HepG2 (cell line): ENCODE measurements around the gene ZNF264. TPM values are rescaled to one million over a fixed set of nuclear protein-coding genes. Genes with fewer than 3 reads are reported as not detected.
A peak's percentile ranks its signal among the peaks of the same experiment; 100 is the strongest.

Experiments
- ARNTL ChIP-seq: sonication (generic); formaldehyde crosslinking; IDR thresholded peaks from 2 replicates; pipeline ENCODE4 v1.4.0; 2020; ENCODE audit warnings: mild to moderate bottlenecking, missing genetic modification reagents
- ASH2L ChIP-seq: fragments of 300-600, 200-600 bp; sonication (generic); IDR thresholded peaks from 2 replicates; pipeline ENCODE4 v1.7.0; 2017; ENCODE audit warnings: low read depth, mild to moderate bottlenecking, moderate library complexity, mixed read lengths, low read length; ENCODE audit not compliant: insufficient read length
- CERS6 ChIP-seq: sonication (generic); formaldehyde crosslinking; IDR thresholded peaks from 2 replicates; pipeline ENCODE4 v1.5.0; 2020; ENCODE audit warnings: missing genetic modification reagents
- E2F2 ChIP-seq: sonication (generic); formaldehyde crosslinking; IDR thresholded peaks from 2 replicates; pipeline ENCODE4 v1.4.0; 2020; ENCODE audit warnings: missing genetic modification reagents, borderline replicate concordance
- EP300 ChIP-seq, 3 experiments: sonication (generic) in 1 of 3; formaldehyde crosslinking in 1 of 3; IDR thresholded peaks; 2 replicates each; pipeline versions ENCODE4 v1.5.1 to v1.6.1; 2011 to 2020; ENCODE audit warnings: low read depth in 2 of 3, low read length in 2 of 3, borderline replicate concordance in 1 of 3, improper control_type of control experiment in 1 of 3, mild to moderate bottlenecking in 1 of 3, missing genetic modification reagents in 1 of 3, moderate library complexity in 1 of 3
- FOSL2 ChIP-seq: sonication (generic); formaldehyde crosslinking; IDR thresholded peaks from 2 replicates; pipeline ENCODE4 v1.4.0; 2020; ENCODE audit warnings: missing genetic modification reagents
- FOXA1 ChIP-seq, 2 experiments: fragments of 450-650 bp in 1 of 2; sonication (generic) in 1 of 2; formaldehyde crosslinking in 1 of 2; IDR thresholded peaks; 2 replicates each; pipeline versions ENCODE4 v1.4.0 to v1.6.1; 2016 to 2020; ENCODE audit warnings: missing genetic modification reagents in 1 of 2
- GFI1 ChIP-seq: sonication (generic); formaldehyde crosslinking; IDR thresholded peaks from 2 replicates; pipeline ENCODE4 v1.5.0; 2020; ENCODE audit warnings: missing genetic modification reagents, mild to moderate bottlenecking, borderline replicate concordance
- HDAC1 ChIP-seq: sonication (generic); formaldehyde crosslinking; IDR thresholded peaks from 2 replicates; pipeline ENCODE4 v1.5.1; 2020; ENCODE audit warnings: mild to moderate bottlenecking, missing genetic modification reagents
- HDAC6 ChIP-seq: fragments of 200-600 bp; sonication (generic); IDR thresholded peaks from 2 replicates; pipeline ENCODE4 v1.7.0; 2017; ENCODE audit warnings: mild to moderate bottlenecking, antibody characterized with exemption, low read length, low read depth
- NFE2L1 ChIP-seq: sonication (generic); formaldehyde crosslinking; IDR thresholded peaks from 2 replicates; pipeline ENCODE4 v1.4.0; 2020; ENCODE audit warnings: missing genetic modification reagents, mild to moderate bottlenecking, borderline replicate concordance
- STAG1 ChIP-seq: sonication (generic); formaldehyde crosslinking; IDR thresholded peaks from 2 replicates; pipeline ENCODE4 v1.4.0; 2020; ENCODE audit warnings: missing genetic modification reagents
- TARDBP ChIP-seq: sonication (generic); formaldehyde crosslinking; IDR thresholded peaks from 2 replicates; pipeline ENCODE4 v1.8.0; 2022; ENCODE audit warnings: mild to moderate bottlenecking, missing genetic modification reagents
- ZBTB33 ChIP-seq: sonication (generic); formaldehyde crosslinking; IDR thresholded peaks from 2 replicates; pipeline ENCODE4 v1.4.0; 2020; ENCODE audit warnings: missing genetic modification reagents
- ZFP36 ChIP-seq: fragments of 150-350 bp; IDR thresholded peaks from 2 replicates; pipeline ENCODE4 v1.6.1; 2018; ENCODE audit warnings: borderline replicate concordance, low read length, low read depth; ENCODE audit not compliant: partially characterized antibody
- ZNF101 ChIP-seq: sonication (generic); formaldehyde crosslinking; IDR thresholded peaks from 2 replicates; pipeline ENCODE4 v1.4.0; 2020; ENCODE audit warnings: mild to moderate bottlenecking, low read depth, missing genetic modification reagents, borderline replicate concordance
- ZNF138 ChIP-seq: sonication (generic); formaldehyde crosslinking; IDR thresholded peaks from 2 replicates; pipeline ENCODE4 v1.5.0; 2020; ENCODE audit warnings: mild to moderate bottlenecking, low read depth, missing genetic modification reagents
- ZNF256 ChIP-seq: sonication (generic); formaldehyde crosslinking; conservative IDR thresholded peaks from 2 replicates; pipeline ENCODE4 v1.4.0; 2020; ENCODE audit warnings: missing genetic modification reagents
- ZNF451 ChIP-seq: sonication (generic); formaldehyde crosslinking; IDR thresholded peaks from 2 replicates; pipeline ENCODE4 v1.5.0; 2020; ENCODE audit warnings: mild to moderate bottlenecking, missing genetic modification reagents
- ZNF567 ChIP-seq: sonication (generic); formaldehyde crosslinking; IDR thresholded peaks from 2 replicates; pipeline ENCODE4 v1.8.1; 2023; ENCODE audit warnings: mild to moderate bottlenecking, missing genetic modification reagents, borderline replicate concordance
- ZNF710 ChIP-seq: sonication (generic); formaldehyde crosslinking; IDR thresholded peaks from 2 replicates; pipeline ENCODE4 v1.5.0; 2020; ENCODE audit warnings: mild to moderate bottlenecking, missing genetic modification reagents, borderline replicate concordance
- polyA plus RNA-seq, 8 experiments: library from polyadenylated mRNA; depleted of rRNA in 3 of 8; stranded (reverse) in 7 of 8; unstranded in 1 of 8; fragments of >200 nt; fragmentation: Illumina TruSeq in 4 of 8; extraction: Trizol in 4 of 8; gene quantifications; 2 replicates each; pipeline versions ENCODE4 v1.2.1 to v1.2.3, GENCODE V29; 2011 to 2016; ENCODE audit warnings: low read depth in 4 of 8, missing spikeins in 1 of 8, mixed read lengths in 1 of 8; ENCODE audit not compliant: insufficient read depth in 1 of 8
- total RNA-seq, 5 experiments: library from RNA; depleted of rRNA; stranded (reverse); fragments of >200 nt; fragmentation: Illumina TruSeq; extraction: Trizol; gene quantifications; 2 replicates each; pipeline ENCODE4 v1.2.3, GENCODE V29; 2016; ENCODE audit warnings: low read depth in 1 of 5

ZNF264 gene
- total and polyA plus RNA-seq, 2 of the 13 experiments (the other 11 are each of a cell fraction or from before 2014, with no cell fraction given) = 3.5 to 17.6 TPM

- TF ChIP-seq STAG1 (CRISPR knock-in tag) (peak; percentile 1; the same call in 1 of the 2 replicates), CERS6 (CRISPR knock-in tag) (0 out of 2 replicates have a peak, but pooled peaks have one; percentile 34), ZBTB33 (no peak), FOSL2 (0 out of 2 replicates have a peak, but pooled peaks have one; percentile 8), GFI1 (CRISPR knock-in tag) (no peak; the same call in 1 of the 2 replicates), ZNF567 (CRISPR knock-in tag) (no peak), ZNF451 (0 out of 2 replicates have a peak, but pooled peaks have one; percentile 32), ZNF101 (CRISPR knock-in tag) (no peak; the same call in 1 of the 2 replicates), ASH2L (peak; percentile 65), E2F2 (CRISPR knock-in tag) (no peak), TARDBP (peak; percentile 48), ZNF138 (peak; percentile 18; the same call in 1 of the 2 replicates), EP300 (IDR thresholded peaks at IDR 0.05; ENCODE audit: low read depth in 2 of 2, low read length in 2 of 2) (no peak), EP300 (CRISPR knock-in tag; IDR thresholded peaks at IDR 0.05; ENCODE audit: borderline replicate concordance) (no peak), HDAC1 (CRISPR knock-in tag) (peak; percentile 85), ZFP36 (no peak), HDAC6 (no peak), ZNF710 (CRISPR knock-in tag) (peak; percentile 67; the same call in 1 of the 2 replicates), ARNTL (0 out of 2 replicates have a peak, but pooled peaks have one; percentile 28), ZNF256 (no peak), FOXA1 (IDR thresholded peaks at IDR 0.05) (no peak), FOXA1 (CRISPR knock-in tag; IDR thresholded peaks at IDR 0.05) (0 out of 2 replicates have a peak, but pooled peaks have one; percentile 12), NFE2L1 (CRISPR knock-in tag) (no peak)
Measured at GRCh38 chr19:57191141-57192076, at the start of gene ZNF264 (continued).
